HS-5 (cell line): Measurements from ENCODE around the gene DSCAML1.

Experiments used
- DNase-seq: peaks from one replicate; pipeline ENCODE4 v3.0.0-alpha.2; 2012; ENCODE audit warnings: low read depth

DSCAML1 gene

DNA sequence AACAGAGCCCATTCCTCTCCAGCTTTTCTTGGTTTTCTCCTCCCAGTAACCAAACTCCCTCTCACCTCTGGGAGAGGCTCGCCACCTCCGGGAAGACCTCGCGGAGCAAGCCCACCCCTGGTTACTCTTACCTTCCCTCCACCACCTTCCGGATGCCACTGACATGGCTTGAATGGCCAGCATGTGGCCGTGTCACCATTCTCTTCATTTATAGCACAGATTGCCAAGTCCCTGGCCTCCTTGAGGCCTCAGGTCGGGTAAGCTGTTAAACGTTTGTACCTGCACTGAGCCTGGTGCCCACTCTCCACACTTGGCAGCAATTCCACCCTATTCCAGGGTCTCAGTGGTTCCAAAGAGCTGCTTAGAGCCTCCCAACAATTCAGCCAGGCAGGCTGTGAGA, 35.5 kb upstream of the DSCAML1 start:
- DNase-seq: no peak

- no peak for DNase-seq
These were observed 34.8 kb upstream of the DSCAML1 start for GRCh38 chr11:117831661-117832415.

DNA sequence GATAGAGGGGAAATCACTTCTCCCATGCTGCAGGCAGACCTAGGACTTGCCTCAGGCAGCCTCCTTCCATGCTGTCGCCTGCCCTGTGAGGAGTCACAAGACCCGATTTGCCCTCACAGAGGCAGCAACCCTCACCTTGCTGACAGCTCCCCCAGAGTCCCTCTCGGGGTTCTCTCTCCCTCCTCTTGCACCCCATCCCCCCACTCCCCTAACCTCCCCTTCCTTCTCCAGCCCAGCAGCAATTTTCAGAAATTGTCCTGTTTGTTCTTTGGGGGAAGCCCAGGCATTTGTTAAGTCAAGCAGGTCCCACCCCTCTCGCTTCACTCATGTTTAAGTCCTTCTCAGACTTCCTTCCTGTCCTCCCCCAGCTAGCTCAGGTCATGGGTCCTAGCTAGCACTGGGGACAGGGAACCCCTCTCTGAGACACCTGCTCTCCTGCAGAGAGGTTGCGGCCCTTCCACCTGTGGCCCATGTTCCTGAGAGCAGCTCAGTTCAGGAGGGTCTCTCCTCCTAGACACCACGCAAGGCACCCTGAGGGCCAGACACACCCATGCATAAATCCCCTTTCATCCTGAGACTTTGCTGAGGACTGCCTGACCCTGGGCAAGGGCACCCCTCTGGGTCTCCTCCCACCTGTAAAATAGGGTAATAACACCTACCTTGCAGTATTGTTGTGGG, 33.8 kb upstream of the DSCAML1 start:
- DNase-seq: no peak

- DNase-seq: no peak
These were observed 33.1 kb upstream of the DSCAML1 start for GRCh38 chr11:117830072-117830471.

- no peak for DNase-seq
These were observed 32.3 kb upstream of the DSCAML1 start for GRCh38 chr11:117829369-117829725.

DNA sequence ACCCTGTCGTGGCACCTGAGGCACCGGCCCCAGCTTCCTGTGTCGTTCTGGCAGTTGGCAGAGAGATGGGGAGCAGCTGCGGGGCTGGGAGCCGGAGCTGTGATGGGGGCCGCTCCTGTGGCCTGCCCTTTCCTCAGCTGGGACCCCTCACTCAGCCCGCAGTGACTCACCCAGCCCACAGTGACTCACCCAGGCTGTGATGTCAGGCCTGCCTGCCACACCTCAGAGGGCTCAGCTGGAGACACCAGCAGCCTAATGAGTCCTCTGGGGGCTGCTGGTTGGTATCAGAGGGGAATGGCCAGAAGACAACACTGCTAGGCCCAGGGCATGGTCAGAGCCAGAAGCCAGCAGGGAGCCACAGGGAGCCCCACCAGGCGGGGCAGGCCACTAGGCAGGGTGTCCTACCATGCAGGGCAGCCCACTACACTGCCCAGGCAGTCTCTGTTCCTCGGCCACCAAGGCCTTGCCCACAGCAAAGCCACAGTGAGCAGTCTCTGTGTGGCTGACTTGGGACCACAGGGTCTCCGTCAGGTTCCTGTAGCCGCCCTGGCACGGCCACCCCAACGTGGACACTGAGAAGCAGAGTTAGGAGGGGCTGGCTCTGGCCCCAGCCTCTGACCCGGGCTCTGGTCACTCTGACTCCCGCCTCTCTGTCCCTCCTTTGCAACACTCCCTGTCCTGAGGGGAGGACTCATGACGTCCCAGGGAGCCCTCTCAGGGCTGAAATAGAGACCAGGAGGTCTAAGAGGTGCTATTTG, 31.8 kb upstream of the DSCAML1 start:
- no peak for DNase-seq

DNA sequence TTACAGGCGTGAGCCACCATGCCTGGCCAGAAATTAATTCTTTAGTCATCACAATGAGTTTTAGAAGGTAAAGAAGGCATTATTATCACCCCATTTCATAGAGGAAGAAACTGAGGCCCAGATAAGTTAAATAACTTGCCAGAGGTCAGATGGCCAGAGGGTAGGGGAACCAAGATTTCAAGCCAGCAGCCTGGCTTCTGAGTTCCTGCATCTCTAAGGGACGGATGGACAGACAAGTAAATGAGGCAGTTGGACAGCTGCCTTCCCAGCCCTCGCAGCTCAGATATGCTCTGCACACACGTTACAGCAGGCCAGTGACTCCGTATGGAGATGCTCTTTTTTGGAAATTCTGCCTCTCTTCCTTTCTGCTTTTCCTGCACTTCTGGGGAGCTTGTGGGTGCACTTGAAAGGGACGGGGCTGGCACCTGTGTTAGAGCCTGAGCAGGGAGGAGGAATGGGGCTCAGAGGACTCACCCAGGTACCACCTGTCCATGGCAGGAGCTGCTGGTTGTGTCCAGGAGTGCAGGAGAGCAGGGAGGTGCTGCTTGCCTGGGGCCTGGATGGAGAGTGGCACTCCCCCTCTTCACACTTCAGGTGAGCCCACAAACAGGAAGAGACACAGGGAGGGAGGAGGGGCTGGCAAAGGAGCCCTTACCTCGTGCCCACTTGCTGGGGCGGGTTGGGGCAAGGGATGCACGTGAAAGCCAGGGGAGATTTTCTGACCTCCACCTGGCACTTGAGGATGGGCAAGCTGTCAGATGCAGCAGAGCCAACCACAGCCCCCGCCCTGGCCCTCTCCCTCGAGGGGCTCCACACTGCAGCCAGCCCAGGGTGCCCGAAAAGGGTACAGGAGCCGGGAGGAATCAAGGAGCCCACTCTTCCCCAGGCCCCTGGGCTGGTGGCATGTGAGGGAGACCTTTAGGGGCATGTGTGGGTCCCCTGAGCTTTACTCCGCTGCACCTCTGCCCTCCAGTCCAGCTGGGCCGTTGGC, 30.8 kb upstream of the DSCAML1 start:
- DNase-seq: no peak

- no peak for DNase-seq
These were observed 29.8 kb upstream of the DSCAML1 start for GRCh38 chr11:117826832-117827231.

GRCh38 chr11:117826190-117826570, 29.2 kb upstream of the DSCAML1 start:
- DNase-seq: no peak

- DNase-seq: no peak
These were observed 28.6 kb upstream of the DSCAML1 start for GRCh38 chr11:117825538-117826189.

DNA sequence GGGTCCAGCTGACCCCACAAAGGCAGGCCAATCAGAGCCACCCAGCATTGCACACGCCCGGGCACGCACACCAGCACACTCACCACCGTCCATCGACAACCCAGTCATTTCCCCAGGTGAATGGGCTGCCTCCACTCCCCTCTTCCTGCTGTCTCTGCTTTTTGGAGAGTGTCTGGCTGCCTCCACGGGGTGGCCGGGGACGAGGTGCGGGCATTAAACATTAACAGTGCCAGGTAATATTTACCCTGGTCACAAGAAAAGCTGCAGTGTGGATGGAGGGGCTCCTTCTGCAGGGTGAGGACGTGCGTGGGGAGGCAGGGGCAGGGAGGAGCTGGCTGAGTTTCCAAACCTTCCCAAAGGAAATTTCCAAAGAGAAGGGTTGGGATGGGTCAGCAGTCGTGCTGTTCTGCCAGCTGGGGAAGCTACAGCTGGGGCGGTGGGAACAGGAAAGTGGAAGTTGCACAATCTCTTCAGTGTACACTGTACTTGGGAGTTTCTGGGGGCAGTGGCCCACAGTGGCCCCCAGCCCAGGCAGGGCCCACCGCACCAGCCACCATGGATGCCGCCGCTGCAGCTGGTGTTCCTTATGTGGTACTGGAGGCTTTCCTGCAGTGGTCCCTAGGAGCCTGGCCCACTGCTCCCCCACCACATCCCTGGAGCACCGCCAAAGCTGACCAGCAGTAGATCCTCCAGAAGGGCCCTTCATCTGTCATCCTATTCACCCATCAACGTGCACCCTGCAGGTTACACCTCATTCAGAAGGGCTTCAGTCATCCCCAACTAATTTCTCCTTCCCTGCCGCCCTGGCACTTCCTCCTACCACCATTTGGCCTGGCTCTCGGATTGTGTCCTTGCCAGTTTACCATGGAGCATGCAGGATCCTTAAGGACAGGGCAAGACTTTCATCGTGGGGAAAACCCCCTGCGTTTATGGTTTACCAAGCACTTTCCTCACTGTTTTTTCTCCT, 27.8 kb upstream of the DSCAML1 start, which contains the start of gene FXYD2:
TSS of gene FXYD2 (minus strand) at position 174 of the 967 bp plus-strand sequence. CDS start at position 108, 66 bp downstream.
- DNase-seq: no peak

GRCh38 chr11:117823946-117824420, 27.0 kb upstream of the DSCAML1 start:
- no peak for DNase-seq

DNA sequence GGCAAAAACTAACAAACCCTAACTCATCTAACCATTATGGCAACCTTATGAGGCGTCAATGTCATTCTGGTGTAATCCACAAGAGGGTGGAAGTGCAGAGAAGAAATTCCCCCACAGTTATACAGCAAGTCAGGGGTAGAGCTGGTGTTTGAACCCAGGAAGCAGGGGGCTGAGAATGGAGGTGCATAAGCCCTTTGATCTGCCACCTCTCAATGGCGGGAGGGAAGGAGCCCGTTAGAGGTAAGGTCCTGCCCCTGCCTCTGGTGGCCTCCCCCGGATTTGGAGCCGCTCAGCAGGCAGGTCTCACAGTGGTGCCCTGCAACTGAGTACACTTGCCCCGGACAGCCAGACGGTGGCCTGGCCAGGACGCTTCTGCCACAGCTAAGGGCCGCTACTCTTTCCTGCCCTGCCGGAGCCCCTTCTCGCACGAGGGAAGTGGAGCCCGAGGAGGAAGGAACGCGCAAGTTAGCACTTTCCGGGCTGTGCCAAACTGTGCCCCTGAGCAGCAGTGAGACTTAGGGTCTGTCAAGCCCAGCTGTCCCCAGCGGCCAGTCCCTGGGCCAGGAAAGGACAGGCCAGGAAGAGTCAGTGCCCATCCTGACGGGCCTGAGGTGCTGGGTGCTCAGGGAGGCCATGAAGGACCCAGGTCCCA, 26.4 kb upstream of the DSCAML1 start:
- DNase-seq: no peak

- no peak for DNase-seq
These were observed 25.3 kb upstream of the DSCAML1 start for GRCh38 chr11:117822074-117823033.

- no peak for DNase-seq
These were observed 24.4 kb upstream of the DSCAML1 start for GRCh38 chr11:117821431-117821830.

DNA sequence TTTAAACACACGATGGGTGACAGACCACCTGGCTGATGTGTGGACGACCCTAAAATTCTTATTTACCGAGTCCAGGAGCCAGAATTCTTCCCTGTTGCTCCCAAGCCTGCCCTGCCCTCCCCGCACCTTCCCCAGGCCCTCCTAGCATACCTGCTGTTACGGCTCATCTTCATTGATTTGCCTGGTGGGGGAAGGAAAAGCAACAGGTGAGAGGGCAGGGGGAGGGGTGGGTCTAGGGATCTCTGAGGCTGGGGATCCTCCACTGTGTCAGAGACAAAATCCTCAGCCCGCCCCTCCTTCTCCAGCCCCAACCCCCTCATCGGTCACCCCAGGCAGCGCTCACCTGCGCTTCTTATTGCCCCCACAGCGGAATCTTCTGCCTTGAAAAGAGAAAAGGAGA, 23.5 kb upstream of the DSCAML1 start:
- DNase-seq: no peak

GRCh38 chr11:117820071-117820470, 23.1 kb upstream of the DSCAML1 start:
- DNase-seq: no peak
